Epithelial cell of prostate (primary cell): ENCODE results near the gene CYSRT1.
A peak's percentile ranks its signal among the peaks of the same experiment; 100 is the strongest.
"Not testable (repeated sequence)": the region's sequence is repeated elsewhere in the genome, so short reads cannot be mapped to it uniquely, and the experiment has no call there.

Experiments
- DNase-seq: peaks from one replicate; pipeline ENCODE4 v3.0.0-alpha.2; 2011; ENCODE audit warnings: low read depth, low spot score
- H3K27ac ChIP-seq: fragments of 450-650 bp; 2 replicates; pipeline ENCODE4 v1.5.1; 2017; ENCODE audit warnings: mild to moderate bottlenecking

The CYSRT1 gene

GRCh38 chr9:137245450-137246421, 20.8 kb downstream of the CYSRT1 start:
- no peak overlapping the region for H3K27ac ChIP-seq
- no peak for DNase-seq

- H3K27ac ChIP-seq, result no peak overlapping the region
- DNase-seq, result no peak
Observed at GRCh38 chr9:137247135-137247915, 22.4 kb downstream of the CYSRT1 start.

GRCh38 chr9:137247916-137248175, 22.9 kb downstream of the CYSRT1 start:
- no peak for DNase-seq
- H3K27ac ChIP-seq, result no peak overlapping the region

GRCh38 chr9:137250329-137251193, 25.6 kb downstream of the CYSRT1 start:
- no peak overlapping the region for H3K27ac ChIP-seq
- no peak for DNase-seq

- H3K27ac ChIP-seq, result no peak within 1 kb of the TSS
- DNase-seq, result no peak
Observed at GRCh38 chr9:137251194-137251461, 26.2 kb downstream of the CYSRT1 start, which contains the start of gene STPG3. Gene STPG3, plus strand, starts transcription at chr9:137251286. Its CDS starts 1 bp downstream, at chr9:137251287.

- H3K27ac ChIP-seq, result no peak overlapping the region
- DNase-seq, result no peak
Observed at GRCh38 chr9:137251490-137252268, 26.7 kb downstream of the CYSRT1 start.

GRCh38 chr9:137252555-137253506, 27.9 kb downstream of the CYSRT1 start:
- DNase-seq, result no peak
- H3K27ac ChIP-seq, result no peak overlapping the region

GRCh38 chr9:137253717-137254623, 29.0 kb downstream of the CYSRT1 start:
- no peak for DNase-seq
- no peak overlapping the region for H3K27ac ChIP-seq

- H3K27ac ChIP-seq, result peak within 1 kb of the TSS; percentile 53
- DNase-seq, result no peak
Observed at GRCh38 chr9:137254624-137255447, 29.9 kb downstream of the CYSRT1 start, which contains the start of gene NELFB. Gene NELFB, plus strand, starts transcription at chr9:137255327.

GRCh38 chr9:137255448-137256114, 30.6 kb downstream of the CYSRT1 start:
- H3K27ac ChIP-seq, result peak overlapping the region; percentile 53
- DNase-seq, result no peak

- no peak overlapping the region for H3K27ac ChIP-seq
- no peak for DNase-seq
Observed at GRCh38 chr9:137256362-137256761, 31.4 kb downstream of the CYSRT1 start.

- H3K27ac ChIP-seq, result no peak overlapping the region
- no peak for DNase-seq
Observed at GRCh38 chr9:137256856-137257255, 31.9 kb downstream of the CYSRT1 start.

- DNase-seq, H3K27ac ChIP-seq: not testable (repeated sequence)
Observed at GRCh38 chr9:137262173-137262908, 37.4 kb downstream of the CYSRT1 start.

- no peak overlapping the region for H3K27ac ChIP-seq
- DNase-seq, result no peak
Observed at GRCh38 chr9:137262909-137263285, 37.9 kb downstream of the CYSRT1 start.

- DNase-seq, result no peak
- H3K27ac ChIP-seq, result no peak overlapping the region
Observed at GRCh38 chr9:137263506-137263905, 38.5 kb downstream of the CYSRT1 start.

GRCh38 chr9:137264067-137264466, 39.1 kb downstream of the CYSRT1 start:
- no peak for DNase-seq

More at GRCh38 chr9:137264067-137264466, 39.1 kb downstream of the CYSRT1 start:
- H3K27ac ChIP-seq, result no peak overlapping the region
